T-helper 2 cell (primary cell): Measurements from ENCODE around the gene AKAIN1.

Experiments used
- DNase-seq, 5 experiments: peaks; one replicate each; pipeline versions ENCODE4 v3.0.0 to v3.0.0-alpha.2; 2012 to 2022
- total RNA-seq, 2 donors: gene quantifications; one replicate each; lab custom pipeline; 2026; lab: John Stamatoyannopoulos, UW

AKAIN1 gene, protein sequence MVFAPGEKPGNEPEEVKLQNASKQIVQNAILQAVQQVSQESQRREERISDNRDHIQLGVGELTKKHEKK
- 0 reads per million in 2 donors for total RNA-seq

DNA sequence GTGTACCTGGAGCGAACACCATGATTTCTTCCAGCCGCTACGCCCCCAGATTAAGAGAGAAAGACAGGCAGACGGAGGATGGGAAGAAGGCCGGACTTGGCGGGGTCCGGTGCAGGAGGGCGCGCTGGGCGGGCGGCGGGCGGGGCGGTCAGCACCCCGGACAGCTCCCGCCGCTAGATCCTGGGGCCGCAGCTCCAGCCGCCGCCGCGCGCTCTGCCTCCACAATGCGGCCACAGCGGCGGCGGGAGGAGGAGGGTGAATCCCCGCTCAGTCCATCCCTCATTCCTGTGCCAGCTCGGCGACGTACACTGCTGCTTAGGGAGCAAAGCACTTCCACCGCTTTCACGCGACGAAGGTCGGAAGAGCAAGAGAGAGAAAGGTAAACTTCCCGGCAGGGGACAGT lies at the start of gene AKAIN1:
TSS of gene AKAIN1 (minus strand) at position 226 of the 403 bp plus-strand sequence. CDS start at position 22, 204 bp downstream.
- peak in 1 of 5 experiments; percentile 21 for DNase-seq

DNA sequence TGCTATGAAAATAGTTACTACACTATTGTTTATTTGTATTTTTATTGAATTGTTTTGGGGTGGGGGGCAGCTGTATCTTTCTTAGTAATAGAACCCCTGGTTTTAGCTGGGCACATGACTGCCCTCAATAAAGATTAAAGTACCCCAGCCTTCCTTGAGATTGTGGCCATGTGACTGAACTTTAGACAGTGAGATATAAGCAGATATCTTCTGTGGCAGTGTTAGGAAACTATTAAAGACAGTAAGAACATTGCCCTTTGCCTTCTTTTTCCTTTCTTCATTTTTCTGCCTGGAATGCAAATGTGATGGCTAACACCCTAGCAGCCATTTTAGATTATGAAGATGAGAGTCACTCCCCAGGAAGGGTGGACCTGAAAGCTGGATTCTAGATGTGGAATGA lies 47.9 kb upstream of the AKAIN1 start:
- no peak for DNase-seq

DNA sequence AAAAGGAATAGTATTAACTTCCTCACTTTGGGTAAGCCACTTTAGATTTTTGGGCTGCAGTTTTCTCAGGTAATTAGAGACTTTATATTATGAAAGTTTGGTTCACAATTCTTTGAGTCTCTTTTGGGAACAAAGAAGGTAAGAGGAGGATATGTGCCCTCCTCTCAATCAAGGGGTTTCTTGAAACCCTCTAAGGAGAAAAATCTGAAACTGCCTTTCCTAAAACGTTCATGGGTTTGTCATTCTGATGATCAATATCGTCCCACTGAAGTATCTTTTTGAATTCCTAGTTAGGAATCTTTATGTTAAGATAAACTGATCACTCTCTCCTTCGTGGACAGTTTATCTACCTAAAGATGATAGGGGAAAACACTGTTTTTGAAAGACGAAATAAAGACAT lies 42.4 kb upstream of the AKAIN1 start:
- no peak for DNase-seq

DNA sequence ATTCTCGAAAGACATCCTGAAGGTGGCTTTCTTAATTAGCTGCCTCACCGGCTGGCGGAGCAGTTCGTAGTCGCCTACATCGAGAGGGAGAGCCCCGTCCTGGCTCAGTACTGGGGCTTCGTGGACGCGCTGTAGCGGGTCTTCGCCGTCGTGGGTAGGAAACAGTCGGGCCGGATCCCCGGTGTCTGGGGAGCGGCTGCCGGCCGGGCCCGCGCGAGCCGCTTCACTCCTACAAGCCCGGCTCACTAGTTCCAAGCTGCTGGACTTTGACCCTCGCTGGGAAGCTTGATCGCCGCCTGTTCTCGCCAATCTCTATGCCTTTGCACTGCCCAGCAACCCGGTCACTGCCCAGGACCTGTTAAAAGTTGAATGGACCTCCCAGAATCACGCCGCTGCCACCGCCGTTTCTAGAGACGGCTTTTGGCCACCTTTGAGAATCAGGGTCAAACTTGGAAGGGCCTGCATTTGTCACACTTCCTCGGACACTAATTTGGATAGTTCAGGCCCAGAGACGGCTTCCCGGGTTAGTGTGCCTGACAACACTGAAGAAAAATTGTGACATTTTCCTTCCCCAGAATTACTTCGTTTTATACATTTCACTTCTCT lies 41.4 kb upstream of the AKAIN1 start:
- peak in 3 of 5 experiments; percentile 20 to 63 (median 32) for DNase-seq

DNA sequence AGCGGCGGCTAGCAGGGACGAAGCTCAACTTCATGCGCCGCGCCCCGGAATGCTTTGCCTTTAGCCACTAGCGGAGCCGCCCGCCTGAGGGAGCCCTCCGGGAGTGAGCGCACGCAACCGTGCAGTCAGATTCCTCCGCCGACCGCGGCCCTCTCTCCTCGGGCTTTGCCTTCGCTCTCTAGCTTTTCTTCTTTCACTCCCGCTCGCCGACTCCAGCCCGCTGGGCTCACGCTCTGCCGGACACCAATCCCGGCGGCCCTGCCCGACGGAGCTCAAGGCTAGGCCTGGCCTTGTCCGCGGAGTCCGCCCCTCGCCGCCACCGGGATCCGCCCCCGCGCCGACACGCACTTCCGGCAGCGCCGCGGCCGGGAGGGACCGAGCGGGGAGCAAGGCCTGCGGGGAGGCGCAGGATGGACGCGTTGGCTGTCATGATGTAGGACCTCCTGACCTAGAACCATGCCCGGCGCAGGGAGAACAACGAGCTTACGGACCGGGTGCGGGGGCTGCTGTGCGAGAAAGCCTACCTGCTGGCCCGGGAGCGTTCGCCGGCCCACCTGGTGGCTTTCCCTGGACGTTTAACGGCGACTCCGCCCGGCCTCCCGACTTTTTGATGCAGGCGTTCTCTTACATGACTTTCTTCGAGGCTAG lies 40.8 kb upstream of the AKAIN1 start:
- DNase-seq: peak; percentile 68 to 95 (median 81)

DNA sequence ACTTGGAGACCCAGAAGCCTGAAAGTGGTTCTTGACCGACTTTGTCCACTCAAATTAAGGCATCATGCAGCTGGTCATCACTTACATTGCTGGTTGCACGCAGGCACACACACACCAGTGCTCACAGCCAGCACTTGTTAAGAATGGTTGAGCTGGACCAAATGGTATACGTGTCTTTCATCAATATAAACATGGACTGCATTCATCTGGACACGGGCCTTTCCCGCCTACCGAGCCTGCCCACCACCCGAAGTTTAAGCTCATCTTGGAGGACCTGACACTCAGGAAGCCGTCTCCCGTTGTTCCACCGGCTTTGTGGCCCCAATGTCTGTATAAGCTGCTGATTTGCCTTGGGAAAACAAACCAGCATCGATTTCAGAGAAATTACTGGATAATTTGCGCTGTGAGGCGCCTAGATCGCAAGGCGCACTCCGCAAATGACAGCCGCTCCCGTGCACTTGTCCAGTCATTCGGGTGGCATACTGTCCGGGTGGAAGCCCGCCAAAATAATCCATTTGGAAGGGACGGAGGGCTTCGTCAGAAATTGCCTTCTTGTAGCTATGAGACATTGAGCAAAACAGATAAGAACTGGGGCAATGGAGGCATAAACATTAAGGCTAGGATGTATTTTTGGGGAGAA lies 40.1 kb upstream of the AKAIN1 start:
- peak in 1 of 5 experiments; percentile 5 for DNase-seq

DNA sequence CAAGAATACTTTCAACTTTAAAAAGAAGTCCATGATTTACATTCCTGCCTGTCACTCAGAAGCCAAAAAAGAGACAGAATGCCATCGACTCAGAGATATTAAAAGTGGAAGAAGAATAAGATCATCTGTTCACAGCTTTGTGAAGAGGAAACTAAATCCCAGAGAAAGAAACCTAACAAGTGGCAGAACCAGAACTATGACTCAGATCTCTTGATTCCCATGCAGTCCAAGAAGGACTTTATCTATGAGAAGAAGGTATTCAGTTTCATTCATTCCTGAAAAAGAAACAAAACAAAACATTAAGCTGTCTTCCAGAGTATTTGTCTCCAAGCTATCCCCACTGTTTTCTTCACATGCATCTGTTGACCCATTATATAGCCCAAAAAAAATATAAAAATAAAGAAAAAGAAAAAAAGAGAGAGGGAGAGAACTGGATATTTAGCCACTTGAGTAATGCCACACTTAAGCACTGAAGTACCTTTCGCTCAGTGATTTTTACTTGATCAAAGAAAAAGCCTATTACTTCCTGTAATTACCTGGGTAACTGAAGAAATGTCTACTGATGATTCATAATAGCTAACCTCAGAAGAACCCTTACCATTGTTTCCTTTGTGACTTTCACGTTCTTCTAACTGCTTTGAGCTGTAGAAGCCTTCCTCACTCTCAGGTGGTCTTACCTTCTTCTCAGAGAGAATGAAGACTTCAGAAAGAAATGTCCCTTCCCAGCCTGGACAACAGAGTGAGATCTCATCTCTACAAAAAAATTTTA lies 17.7 kb upstream of the AKAIN1 start:
- peak in 1 of 5 experiments; percentile 59 for DNase-seq

DNA sequence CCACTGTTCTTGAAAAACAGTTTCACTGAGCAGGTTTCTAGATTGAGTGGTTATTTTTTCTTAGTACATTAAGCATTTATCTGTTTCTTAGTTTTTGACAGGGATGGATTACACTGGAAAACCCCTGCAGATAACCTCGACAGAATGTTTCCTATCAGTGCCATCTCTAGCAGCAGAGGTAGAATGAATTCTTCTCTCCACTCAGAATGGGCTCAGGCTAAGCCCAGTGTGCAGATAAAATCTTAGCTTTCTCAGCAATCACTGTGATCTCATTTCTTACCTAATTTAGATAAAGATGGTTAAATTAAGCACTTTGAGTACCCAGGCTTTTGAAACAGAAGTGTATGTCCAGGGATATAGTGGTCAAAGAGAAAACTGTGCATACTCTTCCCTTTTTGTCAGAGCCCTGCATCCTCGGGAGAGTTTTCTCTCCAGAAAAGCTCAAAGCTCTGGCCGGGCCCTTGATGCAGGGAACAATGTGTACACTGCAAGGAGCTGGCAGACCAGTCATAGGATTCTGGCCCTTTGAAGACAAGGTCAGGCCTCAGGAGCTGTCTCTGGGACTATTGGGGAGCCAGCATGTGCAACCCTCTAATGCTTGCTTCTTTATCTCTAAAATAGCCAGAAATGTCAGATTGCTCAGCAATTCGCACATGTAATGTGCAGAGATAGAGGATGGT lies 10.6 kb upstream of the AKAIN1 start:
- DNase-seq: peak in 1 of 5 experiments; percentile 76

DNA sequence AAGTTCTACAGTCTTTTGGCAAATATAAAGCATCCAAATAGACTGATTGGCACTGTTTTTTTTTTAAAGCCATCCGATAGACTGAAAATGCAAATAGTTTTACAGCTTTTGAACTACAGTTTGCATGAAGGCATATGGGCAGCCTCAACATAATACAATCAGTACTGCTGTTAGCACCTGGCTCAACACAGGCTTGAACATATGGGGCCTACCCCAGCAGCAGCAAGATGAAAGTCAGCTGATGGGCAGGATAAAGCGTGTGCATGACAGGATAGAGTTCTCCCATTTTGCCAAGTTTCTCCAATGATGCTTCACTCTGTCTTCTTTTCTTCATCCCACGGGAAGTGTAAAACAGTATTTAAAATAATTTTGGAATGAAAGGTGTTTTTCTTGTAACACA lies 1.3 kb upstream of the AKAIN1 start:
- DNase-seq: no peak

DNA sequence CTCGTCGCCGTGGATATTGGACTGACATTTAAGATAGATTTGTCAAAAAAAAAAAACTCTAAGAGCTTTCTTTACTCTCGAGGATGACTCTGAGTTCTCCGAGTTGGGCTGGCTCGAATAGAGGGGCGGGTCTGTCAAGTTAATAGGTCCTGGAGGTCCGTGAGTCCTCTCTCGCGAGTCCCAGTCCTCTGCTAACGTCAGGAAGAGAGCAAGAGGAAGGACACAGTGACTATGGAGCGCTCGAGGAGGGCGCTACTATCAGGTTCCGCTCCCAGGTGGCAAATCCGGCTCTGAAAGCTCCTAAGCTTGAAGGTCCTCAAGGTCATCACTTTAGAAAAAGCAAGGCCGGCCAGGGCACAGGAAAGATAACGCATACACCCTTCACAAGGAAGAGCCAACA lies 404 bp upstream of the AKAIN1 start:
- no peak for DNase-seq

DNA sequence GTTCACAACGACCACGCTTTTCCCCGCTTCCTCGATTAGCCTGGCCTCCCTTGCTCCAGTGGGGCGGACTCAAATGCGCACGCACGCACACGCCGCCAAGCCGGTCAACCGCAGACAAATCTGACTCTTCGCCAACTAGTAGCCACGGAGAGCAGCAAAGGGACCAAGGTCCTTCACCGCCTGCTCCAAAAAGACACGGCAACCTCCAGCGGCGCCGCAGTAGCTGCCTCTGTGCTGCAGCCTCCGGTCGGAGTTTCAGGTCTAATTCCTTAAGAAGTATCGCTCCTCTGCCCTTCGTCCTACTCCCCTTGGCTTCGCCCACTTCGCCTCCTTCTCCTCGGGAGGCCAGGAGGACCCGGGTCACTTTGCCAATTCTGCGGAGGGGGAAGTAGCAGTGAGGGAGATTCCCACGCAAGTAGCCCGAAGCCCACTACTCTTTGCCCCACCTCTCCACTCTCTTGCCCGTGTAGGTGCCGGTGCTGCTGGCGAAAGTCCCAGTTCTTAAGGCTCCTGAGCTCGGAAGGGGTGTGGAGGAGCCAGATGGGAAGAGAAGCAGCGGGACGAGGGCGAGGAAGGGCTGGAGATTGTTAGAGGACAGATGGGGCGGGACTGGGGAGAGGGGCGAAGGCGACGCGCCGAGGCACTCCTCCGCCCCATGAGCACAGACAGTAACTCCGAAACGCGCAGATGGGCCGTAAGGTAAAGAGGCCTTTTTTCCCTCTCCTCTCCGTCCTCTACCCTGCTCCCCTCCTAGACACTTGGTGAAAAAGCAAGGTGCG lies 615 bp downstream of the AKAIN1 start:
- no peak for DNase-seq

DNA sequence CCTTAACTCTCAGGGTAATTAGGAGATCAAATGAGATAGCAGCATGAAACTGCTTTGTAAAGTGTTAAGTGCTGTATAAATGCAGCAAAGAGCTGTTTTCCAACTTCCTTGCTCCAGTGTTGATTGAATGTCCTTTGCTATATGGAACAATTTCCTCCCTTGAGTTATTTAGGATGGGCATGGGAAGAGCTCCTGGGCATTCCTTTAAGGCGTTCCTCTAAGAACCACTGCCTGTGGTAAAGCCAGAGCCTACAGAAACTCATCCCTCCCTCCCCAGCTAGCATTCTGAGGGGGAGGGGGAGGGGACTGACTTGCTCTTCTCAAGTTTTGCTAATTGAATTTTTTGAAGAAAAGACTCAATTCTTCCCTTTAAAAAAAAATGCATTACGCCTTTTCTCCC lies 1.4 kb downstream of the AKAIN1 start:
- no peak for DNase-seq

DNA sequence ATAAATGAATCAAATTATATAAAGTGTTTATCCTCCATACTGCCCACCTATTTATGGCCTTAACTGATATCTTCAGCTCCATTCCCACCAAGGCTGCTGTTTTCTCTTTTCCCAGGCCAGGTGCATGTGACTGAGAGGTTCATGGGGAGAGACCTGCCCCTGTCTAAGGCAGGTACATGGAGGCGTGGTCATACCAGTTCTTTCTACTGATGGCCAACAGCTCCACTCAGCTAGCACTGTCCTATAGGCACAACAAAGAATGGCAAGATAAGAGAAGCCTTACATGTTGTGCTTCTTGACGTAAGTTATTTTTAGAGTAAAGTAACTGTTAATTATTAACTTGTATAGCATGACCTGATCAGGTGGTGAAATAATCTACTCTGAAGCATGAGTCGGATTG lies 16.8 kb downstream of the AKAIN1 start:
- DNase-seq: no peak

DNA sequence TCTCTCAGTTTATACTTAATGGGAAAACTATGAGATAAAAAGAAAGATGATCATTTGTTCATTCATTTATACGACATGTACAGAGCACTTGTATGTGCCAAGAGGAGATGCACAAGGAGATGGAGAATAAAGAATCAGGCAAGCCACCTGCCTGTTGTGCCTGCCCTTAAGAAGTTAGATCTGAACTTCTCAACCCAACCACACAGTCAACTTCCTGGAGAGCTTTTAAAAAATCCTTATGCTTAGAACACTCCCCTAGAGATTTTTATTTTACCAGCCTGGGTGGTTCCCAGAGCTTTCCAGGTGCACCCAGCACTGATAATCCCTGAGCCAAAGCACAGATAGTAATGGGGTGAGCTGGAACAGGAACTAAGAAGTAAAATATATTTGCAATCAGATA lies 18.5 kb downstream of the AKAIN1 start:
- DNase-seq: no peak

DNA sequence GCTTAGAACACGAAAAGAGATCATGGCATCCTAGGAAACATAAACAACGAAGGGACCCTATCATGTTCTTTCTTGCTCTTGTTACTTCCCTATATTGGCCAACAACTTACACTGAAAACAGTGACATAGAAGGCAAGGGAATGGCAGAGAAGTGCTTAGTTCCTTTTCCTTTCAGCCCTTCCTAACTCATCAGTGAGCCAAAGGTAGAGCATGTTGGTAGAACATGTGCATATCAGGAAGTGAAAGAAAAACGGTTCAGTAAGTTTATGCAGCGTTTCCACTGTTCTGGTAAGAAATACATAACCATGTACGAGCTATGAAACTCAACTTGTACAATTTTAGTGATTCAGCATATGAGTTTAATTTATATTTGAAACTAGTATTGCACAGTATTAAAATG lies 21.7 kb downstream of the AKAIN1 start:
- DNase-seq: no peak

DNA sequence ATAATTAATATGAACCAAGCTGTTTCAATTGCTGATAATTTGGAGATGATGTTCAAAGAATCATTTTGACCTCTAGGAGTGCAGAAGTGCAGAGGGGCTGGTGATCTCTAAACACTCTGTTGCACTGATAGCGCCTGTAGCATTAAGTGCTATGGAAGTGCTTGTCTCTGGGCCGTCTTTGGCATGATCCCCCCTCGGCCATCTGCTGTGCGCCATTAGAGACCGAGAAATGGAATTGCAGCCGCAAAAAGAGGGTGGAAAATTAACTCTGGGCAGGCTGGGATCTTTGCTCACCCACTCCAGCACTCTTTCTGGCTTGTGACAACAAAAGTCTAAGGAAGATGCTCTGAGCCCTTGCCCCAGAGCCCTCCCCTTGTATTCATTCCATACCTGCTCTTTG lies 23.4 kb downstream of the AKAIN1 start:
- DNase-seq: no peak

DNA sequence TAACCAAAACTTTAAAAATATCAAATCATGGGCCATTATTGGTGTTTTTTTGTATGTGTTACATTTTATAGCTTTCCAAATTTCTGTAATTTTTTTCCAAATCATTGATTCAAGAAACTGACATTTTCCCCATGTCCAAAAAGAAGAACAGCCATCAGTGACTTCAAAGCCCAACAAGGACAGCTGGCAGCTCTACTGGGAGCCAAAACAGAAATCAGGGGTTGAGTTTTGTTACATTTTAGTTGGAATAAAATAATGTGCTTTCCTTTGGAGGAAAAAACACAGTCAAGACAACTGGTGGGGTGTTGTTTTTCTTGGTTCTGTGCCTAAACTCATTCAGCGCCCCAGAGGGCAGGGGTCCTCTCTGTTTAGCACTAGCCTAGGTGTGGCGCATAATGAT lies 23.8 kb downstream of the AKAIN1 start:
- DNase-seq: no peak

DNA sequence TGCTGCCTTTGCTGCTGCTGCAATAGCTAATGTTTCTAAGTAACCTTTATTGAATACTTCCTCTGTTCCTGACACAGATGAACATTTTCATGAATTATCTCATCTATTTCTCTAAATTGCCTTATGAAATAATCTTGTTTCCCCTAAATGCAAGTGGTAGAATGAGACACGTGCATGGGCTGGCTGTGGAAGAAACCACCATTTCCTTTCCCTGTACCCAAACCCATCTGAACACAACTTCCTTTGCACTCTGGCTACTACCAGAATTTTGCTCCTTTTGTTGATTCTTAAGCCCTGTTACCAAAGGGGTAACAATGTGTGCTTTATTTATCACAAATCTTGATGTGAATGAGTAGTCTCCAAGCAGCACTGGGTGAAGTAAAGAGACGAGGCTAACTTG lies 29.2 kb downstream of the AKAIN1 start:
- DNase-seq: peak in 1 of 5 experiments; percentile 40

DNA sequence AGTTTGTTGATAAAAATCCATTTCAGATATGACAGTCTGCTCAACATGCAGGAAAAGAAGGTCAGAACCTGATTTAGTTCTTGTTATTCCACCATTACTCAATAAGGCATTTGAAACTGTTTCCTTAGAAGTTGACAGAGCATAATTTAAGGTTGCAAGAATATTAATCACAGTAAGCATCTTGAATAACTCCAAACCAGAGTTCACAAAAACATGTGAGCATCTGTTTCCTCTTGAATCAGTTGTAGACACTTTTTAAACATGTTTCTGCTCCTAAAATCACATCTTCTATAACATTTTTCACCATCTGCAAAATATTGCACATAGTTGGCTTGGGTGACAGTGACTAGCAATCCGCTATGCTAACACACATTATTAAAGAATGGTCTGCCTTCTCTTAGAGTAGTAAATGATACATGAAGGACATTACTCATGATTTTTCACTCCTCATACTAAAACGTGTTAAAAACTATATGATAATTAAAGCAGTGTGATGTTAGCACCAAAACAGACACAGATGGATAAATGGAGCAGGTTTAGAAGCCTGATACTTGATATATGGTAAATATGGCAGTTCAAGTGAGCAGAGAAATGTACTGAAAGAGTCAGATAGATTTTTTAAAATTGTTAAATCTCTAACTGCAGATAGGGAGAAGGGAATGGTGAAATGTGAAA lies 30.3 kb downstream of the AKAIN1 start:
- no peak for DNase-seq

DNA sequence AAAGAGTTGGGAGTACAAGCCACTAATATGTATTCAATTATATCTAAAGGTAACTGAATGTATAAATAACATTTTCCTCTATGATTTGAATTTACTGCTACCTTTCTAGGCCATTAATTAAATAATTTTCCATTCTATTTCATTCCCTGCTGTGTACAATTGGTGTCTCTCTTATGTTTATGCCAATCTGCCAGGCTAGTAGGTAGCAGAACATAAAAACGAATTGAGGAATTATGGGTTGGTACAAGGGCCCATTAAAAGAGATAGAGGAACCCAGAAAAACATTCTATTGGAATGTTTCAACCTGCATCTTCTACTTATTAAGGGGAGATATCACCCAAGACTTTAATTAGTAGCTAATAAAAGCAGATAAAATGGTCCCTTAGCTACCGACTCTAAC lies 32.2 kb downstream of the AKAIN1 start:
- DNase-seq: no peak

DNA sequence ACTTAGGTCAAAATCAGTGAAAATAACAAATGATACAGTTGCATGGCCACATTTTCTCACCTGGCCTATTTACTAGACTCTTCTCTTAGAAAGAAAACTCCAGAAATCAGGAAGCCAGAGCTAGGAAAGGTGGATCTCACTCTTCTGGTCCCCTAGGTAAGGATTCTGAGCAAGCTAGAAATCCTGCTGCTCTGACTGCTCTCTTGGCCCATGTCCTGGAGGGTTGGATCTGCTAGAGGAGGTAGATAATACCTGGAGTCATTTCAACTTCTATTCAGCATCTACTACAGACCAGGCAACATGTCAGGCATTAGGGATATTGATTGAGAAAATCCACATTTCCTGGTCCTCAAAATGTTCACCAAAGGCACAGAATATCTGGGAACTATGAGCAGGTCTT lies 34.9 kb downstream of the AKAIN1 start:
- no peak for DNase-seq
